Erythroblast (primary cell): ENCODE results near the gene PTPRN2.
"Not testable (repeated sequence)": the region's sequence is repeated elsewhere in the genome, so short reads cannot be mapped to it uniquely, and the experiment has no call there.

Source experiments
- DNase-seq, 2 experiments: peaks; one replicate each; lab custom pipeline; 2025; lab: John Stamatoyannopoulos, UW
- GATA1 ChIP-seq: IDR thresholded peaks from 2 replicates; pipeline ENCODE4 v1.6.1; 2011; ENCODE audit warnings: low read depth, mild to moderate bottlenecking, control low read depth, low read length, moderate library complexity
- POLR2A ChIP-seq: IDR thresholded peaks from 2 replicates; pipeline ENCODE4 v1.6.1; 2011; ENCODE audit warnings: mild to moderate bottlenecking, low read length

PTPRN2 gene

GRCh38 chr7:158039270-158039669 lies 548.4 kb downstream of the PTPRN2 start:
- TF ChIP-seq POLR2A = no peak

GRCh38 chr7:158037211-158037610 lies 550.4 kb downstream of the PTPRN2 start:
- no peak for TF ChIP-seq POLR2A
- no peak for TF ChIP-seq GATA1
- DNase-seq = no peak

More at GRCh38 chr7:158039270-158039669, 548.4 kb downstream of the PTPRN2 start:
- no peak for DNase-seq

- TF ChIP-seq POLR2A (no peak), GATA1 (no peak)
- DNase-seq = no peak
Measured at GRCh38 chr7:158035343-158035742, 552.3 kb downstream of the PTPRN2 start.

- TF ChIP-seq GATA1 (no peak), POLR2A (no peak)
- no peak for DNase-seq
Measured at GRCh38 chr7:158034571-158034970, 553.1 kb downstream of the PTPRN2 start.

GRCh38 chr7:158033925-158034324 lies 553.7 kb downstream of the PTPRN2 start:
- DNase-seq = not testable (repeated sequence)

GRCh38 chr7:158033196-158033595 lies 554.4 kb downstream of the PTPRN2 start:
- DNase-seq = no peak
- no peak for TF ChIP-seq GATA1
- TF ChIP-seq POLR2A = no peak

- DNase-seq = no peak
- no peak for TF ChIP-seq GATA1
- no peak for TF ChIP-seq POLR2A
Measured at GRCh38 chr7:158032561-158033115, 555.0 kb downstream of the PTPRN2 start.

GRCh38 chr7:158031867-158032308 lies 555.7 kb downstream of the PTPRN2 start:
- no peak for TF ChIP-seq GATA1
- no peak for TF ChIP-seq POLR2A

GRCh38 chr7:158030566-158030965 lies 557.1 kb downstream of the PTPRN2 start:
- TF ChIP-seq POLR2A = no peak
- no peak for DNase-seq

More at GRCh38 chr7:158031867-158032308, 555.7 kb downstream of the PTPRN2 start:
- DNase-seq = no peak

GRCh38 chr7:158030071-158030470 lies 557.6 kb downstream of the PTPRN2 start:
- no peak for DNase-seq
- TF ChIP-seq POLR2A (no peak), GATA1 (no peak)

- no peak for DNase-seq
- TF ChIP-seq GATA1 = no peak
- no peak for TF ChIP-seq POLR2A
Measured at GRCh38 chr7:158029509-158029908, 558.1 kb downstream of the PTPRN2 start.

GRCh38 chr7:158028971-158029370 lies 558.7 kb downstream of the PTPRN2 start:
- DNase-seq = no peak
- no peak for TF ChIP-seq GATA1
- TF ChIP-seq POLR2A = no peak

GRCh38 chr7:158028290-158028941 lies 559.2 kb downstream of the PTPRN2 start:
- TF ChIP-seq GATA1 (no peak), POLR2A (no peak)
- DNase-seq = no peak

GRCh38 chr7:158027646-158028045 lies 560.0 kb downstream of the PTPRN2 start:
- DNase-seq = no peak
- TF ChIP-seq POLR2A = no peak
- TF ChIP-seq GATA1 = no peak
